ENCODE results near the gene SLC38A8.

GRCh38 chr16:84068041-84068440 is 25.4 kb upstream of the SLC38A8 start:
- TF ChIP-seq RAD21 (IDR thresholded peaks at IDR 0.05; ENCODE audit: low read depth), result no peak
- TF ChIP-seq TAF1 (IDR thresholded peaks at IDR 0.05; ENCODE audit: low read depth), result no peak
- no peak for TF ChIP-seq EGR1 (IDR thresholded peaks at IDR 0.05)
- no peak for TF ChIP-seq TCF12 (IDR thresholded peaks at IDR 0.05; ENCODE audit: low read depth)
- TF ChIP-seq CREB1 (IDR thresholded peaks at IDR 0.05; ENCODE audit: low read depth), result no peak
- TF ChIP-seq NFIC (IDR thresholded peaks at IDR 0.05), result no peak
